Neural progenitor cell (in vitro differentiated cells): ENCODE results near the gene APOL5. TPM values are rescaled to one million over a fixed set of nuclear protein-coding genes. Genes with fewer than 3 reads are reported as not detected.
"Not testable (repeated sequence)": the region's sequence is repeated elsewhere in the genome, so short reads cannot be mapped to it uniquely, and the experiment has no call there.

Experiments used
- DNase-seq: peaks from one replicate; pipeline ENCODE4 v3.0.0-alpha.2; 2016; ENCODE audit warnings: low spot score
- H2AFZ ChIP-seq: fragments of 200-600 bp; sonication (generic); replicated peaks from 2 replicates; pipeline ENCODE4 v1.6.1; 2016; ENCODE audit warnings: antibody characterized with exemption
- H3F3A ChIP-seq: fragments of 200-600 bp; sonication (generic); 2 replicates; pipeline ENCODE4 v1.6.1; 2016; ENCODE audit warnings: antibody characterized with exemption, low read depth
- H3K27ac ChIP-seq: fragments of 200-600 bp; sonication (generic); 2 replicates; pipeline ENCODE4 v1.5.1; 2016; ENCODE audit warnings: mild to moderate bottlenecking
- H3K27me3 ChIP-seq: fragments of 200-600 bp; sonication (generic); 2 replicates; pipeline ENCODE4 v1.6.1; 2016; ENCODE audit warnings: mild to moderate bottlenecking, moderate library complexity
- H3K36me3 ChIP-seq: fragments of 200-600 bp; sonication (generic); 2 replicates; pipeline ENCODE4 v1.5.1; 2016
- H3K4me1 ChIP-seq: fragments of 200-600 bp; sonication (generic); 2 replicates; pipeline ENCODE4 v1.6.1; 2016; ENCODE audit warnings: mixed run types
- H3K4me2 ChIP-seq: fragments of 200-600 bp; sonication (generic); 2 replicates; pipeline ENCODE4 v1.6.1; 2016
- H3K4me3 ChIP-seq: fragments of 200-600 bp; sonication (generic); 2 replicates; pipeline ENCODE4 v1.5.1; 2016
- H3K79me2 ChIP-seq: fragments of 200-600 bp; sonication (generic); 2 replicates; pipeline ENCODE4 v1.6.1; 2016; ENCODE audit warnings: low read depth
- H3K9ac ChIP-seq: fragments of 200-600 bp; sonication (generic); 2 replicates; pipeline ENCODE4 v1.6.1; 2016
- H3K9me3 ChIP-seq: fragments of 200-600 bp; sonication (generic); 2 replicates; pipeline ENCODE4 v1.5.1; 2016; ENCODE audit warnings: low read depth
- H4K20me1 ChIP-seq: fragments of 200-600 bp; sonication (generic); 2 replicates; pipeline ENCODE4 v1.6.1; 2016; ENCODE audit warnings: low read depth
- H3K27ac Mint-ChIP-seq: 3 replicates; pipeline ENCODE4 v1.8.0; 2021; ENCODE audit warnings: mixed read lengths
- H3K27me3 Mint-ChIP-seq: 2 replicates; pipeline ENCODE4 v1.8.0; 2022; ENCODE audit warnings: low read depth, mild to moderate bottlenecking, inconsistent platforms, moderate library complexity, mixed read lengths; ENCODE audit not compliant: insufficient read depth
- H3K36me3 Mint-ChIP-seq: 3 replicates; pipeline ENCODE4 v1.8.0; 2021; ENCODE audit warnings: mixed read lengths
- H3K4me1 Mint-ChIP-seq: 3 replicates; pipeline ENCODE4 v1.8.0; 2021; ENCODE audit warnings: mixed read lengths
- H3K4me3 Mint-ChIP-seq: 3 replicates; pipeline ENCODE4 v1.8.0; 2021; ENCODE audit warnings: mild to moderate bottlenecking, moderate library complexity, mixed read lengths
- H3K9me3 Mint-ChIP-seq: 3 replicates; pipeline ENCODE4 v1.8.0; 2020; ENCODE audit warnings: mixed read lengths
- EZH2 ChIP-seq: fragments of 200-600 bp; sonication (generic); IDR thresholded peaks from 2 replicates; pipeline ENCODE4 v1.6.1; 2017; ENCODE audit warnings: antibody characterized with exemption, mild to moderate bottlenecking, moderate library complexity
- EZH2phosphoT487 ChIP-seq: fragments of 200-600 bp; sonication (generic); IDR thresholded peaks from 2 replicates; pipeline ENCODE4 v1.6.1; 2017; ENCODE audit warnings: antibody characterized with exemption
- total RNA-seq: library from RNA; depleted of rRNA; stranded (reverse); fragments of >200 nt; gene quantifications from 2 replicates; pipeline ENCODE4 v1.2.3, GENCODE V29; 2015; ENCODE audit warnings: low replicate concordance
- TF ChIP-seq, protein P1 (sequence below): fragments of 200-600 bp; sonication (generic); IDR thresholded peaks from 2 replicates; pipeline ENCODE4 v1.5.1; 2017; ENCODE audit warnings: antibody characterized with exemption, mild to moderate bottlenecking

APOL5 gene
- total RNA-seq, 1 donor from 2014 or later: not detected

DNA sequence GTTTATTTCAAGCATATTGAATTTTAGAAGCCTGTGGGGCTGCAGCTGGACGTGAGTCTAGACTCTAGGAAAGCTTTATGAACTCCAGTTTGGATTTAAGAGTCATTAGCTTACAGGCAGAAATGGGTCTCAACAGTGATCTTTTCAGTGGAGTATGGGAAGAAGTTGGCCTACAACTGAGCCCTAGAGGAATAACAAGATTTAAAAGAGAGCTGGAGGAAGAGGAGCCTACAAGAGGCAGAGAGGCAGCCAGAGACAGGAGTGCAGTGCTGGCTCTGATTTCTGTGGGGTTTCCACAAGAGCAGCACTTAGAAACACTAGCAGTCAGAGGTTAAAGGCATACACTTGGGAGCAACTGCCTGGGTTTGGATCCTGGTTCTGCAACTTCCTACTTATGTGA is 17.9 kb downstream of the APOL5 start:
- Histone ChIP-seq H3K4me1 (no peaks in the 10 kb centered on the region), H3K4me2 (no peak overlapping the region)

DNA sequence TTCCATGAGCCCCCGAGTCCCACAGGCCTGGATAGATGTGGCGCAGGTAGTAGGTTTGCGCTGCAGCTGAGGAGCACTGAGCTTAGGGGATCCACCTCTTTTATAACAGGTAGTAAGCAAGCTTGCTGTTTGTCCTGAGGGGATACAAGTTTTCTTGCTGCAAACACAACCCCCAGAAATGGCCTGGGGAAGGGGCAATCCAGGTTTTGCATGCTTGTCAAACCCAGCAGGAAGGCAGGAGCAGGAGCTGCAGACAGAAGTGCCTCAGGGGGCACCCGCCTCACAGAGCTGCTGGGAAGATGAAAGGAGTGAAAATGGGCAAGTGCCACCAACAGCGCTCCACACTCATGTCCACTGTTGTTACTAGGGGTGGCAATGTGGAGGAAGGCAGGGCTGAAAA is 18.5 kb downstream of the APOL5 start:
- H3K27ac ChIP-seq: no peak overlapping the region
- no peaks in the 10 kb centered on the region for H3K9me3 Mint-ChIP-seq

More for the DNA sequence above, 17.9 kb downstream of the APOL5 start:
- Histone ChIP-seq H3F3A (no peaks in the 10 kb centered on the region), H3K79me2 (no peaks in the 10 kb centered on the region), H3K36me3 (no peaks in the 10 kb centered on the region), H3K9ac (no peak overlapping the region), H3K27me3 (no peaks in the 10 kb centered on the region), H3K4me3 (no peak overlapping the region), H4K20me1 (no peaks in the 10 kb centered on the region), H3K27ac (no peak overlapping the region), H2AFZ (no peak overlapping the region), H3K9me3 (no peaks in the 10 kb centered on the region)
- Mint-ChIP-seq H3K9me3 (no peaks in the 10 kb centered on the region), H3K27ac (no peak overlapping the region), H3K4me3 (no peak overlapping the region), H3K27me3 (peaks cover 5% of the 10 kb centered on the region), H3K36me3 (peaks cover 18% of the 10 kb centered on the region), H3K4me1 (no peaks in the 10 kb centered on the region)
- TF ChIP-seq, protein P1, sequence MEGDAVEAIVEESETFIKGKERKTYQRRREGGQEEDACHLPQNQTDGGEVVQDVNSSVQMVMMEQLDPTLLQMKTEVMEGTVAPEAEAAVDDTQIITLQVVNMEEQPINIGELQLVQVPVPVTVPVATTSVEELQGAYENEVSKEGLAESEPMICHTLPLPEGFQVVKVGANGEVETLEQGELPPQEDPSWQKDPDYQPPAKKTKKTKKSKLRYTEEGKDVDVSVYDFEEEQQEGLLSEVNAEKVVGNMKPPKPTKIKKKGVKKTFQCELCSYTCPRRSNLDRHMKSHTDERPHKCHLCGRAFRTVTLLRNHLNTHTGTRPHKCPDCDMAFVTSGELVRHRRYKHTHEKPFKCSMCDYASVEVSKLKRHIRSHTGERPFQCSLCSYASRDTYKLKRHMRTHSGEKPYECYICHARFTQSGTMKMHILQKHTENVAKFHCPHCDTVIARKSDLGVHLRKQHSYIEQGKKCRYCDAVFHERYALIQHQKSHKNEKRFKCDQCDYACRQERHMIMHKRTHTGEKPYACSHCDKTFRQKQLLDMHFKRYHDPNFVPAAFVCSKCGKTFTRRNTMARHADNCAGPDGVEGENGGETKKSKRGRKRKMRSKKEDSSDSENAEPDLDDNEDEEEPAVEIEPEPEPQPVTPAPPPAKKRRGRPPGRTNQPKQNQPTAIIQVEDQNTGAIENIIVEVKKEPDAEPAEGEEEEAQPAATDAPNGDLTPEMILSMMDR: no peak
- TF ChIP-seq EZH2: no peak
- TF ChIP-seq EZH2phosphoT487: no peak
- no peak for DNase-seq

DNA sequence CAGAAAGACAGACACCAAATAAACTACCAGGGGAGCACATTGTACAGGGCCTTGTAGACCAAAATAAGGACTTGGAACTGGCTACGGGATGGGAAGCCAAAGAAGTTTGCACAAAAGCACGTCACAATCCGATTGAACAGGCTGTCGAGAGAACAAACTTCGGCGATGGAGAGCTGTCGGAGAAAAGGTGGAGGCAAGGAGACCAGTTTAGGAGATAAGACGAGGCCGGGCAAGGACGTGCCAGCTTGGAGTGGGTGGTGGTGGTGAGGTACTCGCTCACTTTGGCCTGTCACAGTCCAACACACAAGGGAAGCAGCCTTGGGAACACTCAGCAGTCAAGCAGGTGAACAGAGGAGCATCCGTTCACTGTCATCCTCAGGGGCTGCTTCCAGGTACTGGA is 19.0 kb downstream of the APOL5 start:
- TF ChIP-seq, protein P1: no peak
- Mint-ChIP-seq H3K9me3 (no peaks in the 10 kb centered on the region), H3K27ac (no peak overlapping the region), H3K36me3 (peaks cover 18% of the 10 kb centered on the region), H3K4me1 (no peaks in the 10 kb centered on the region), H3K4me3 (no peak overlapping the region), H3K27me3 (peaks cover 2% of the 10 kb centered on the region)
- H3K9ac ChIP-seq: no peak overlapping the region
- H4K20me1 ChIP-seq: no peaks in the 10 kb centered on the region
- H2AFZ ChIP-seq: no peak overlapping the region
- DNase-seq: no peak
- H3K4me2 ChIP-seq: no peak overlapping the region
- H3K36me3 ChIP-seq: no peaks in the 10 kb centered on the region
- no peaks in the 10 kb centered on the region for H3K79me2 ChIP-seq
- H3K4me1 ChIP-seq: no peaks in the 10 kb centered on the region
- no peak overlapping the region for H3K27ac ChIP-seq
- no peaks in the 10 kb centered on the region for H3F3A ChIP-seq
- no peaks in the 10 kb centered on the region for H3K9me3 ChIP-seq
- H3K4me3 ChIP-seq: no peak overlapping the region
- no peaks in the 10 kb centered on the region for H3K27me3 ChIP-seq

More for the DNA sequence above, 18.5 kb downstream of the APOL5 start:
- H3K4me1 ChIP-seq: no peaks in the 10 kb centered on the region
- TF ChIP-seq, protein P1: no peak
- TF ChIP-seq EZH2: no peak
- TF ChIP-seq EZH2phosphoT487: no peak
- no peaks in the 10 kb centered on the region for H3F3A ChIP-seq
- no peaks in the 10 kb centered on the region for H4K20me1 ChIP-seq
- Mint-ChIP-seq H3K27me3 (peaks cover 3% of the 10 kb centered on the region), H3K27ac (no peak overlapping the region), H3K4me3 (no peak overlapping the region), H3K36me3 (peaks cover 20% of the 10 kb centered on the region), H3K4me1 (no peaks in the 10 kb centered on the region)
- H3K36me3 ChIP-seq: no peaks in the 10 kb centered on the region
- no peak for DNase-seq
- no peak overlapping the region for H2AFZ ChIP-seq
- no peaks in the 10 kb centered on the region for H3K79me2 ChIP-seq
- H3K27me3 ChIP-seq: no peaks in the 10 kb centered on the region
- no peak overlapping the region for H3K4me3 ChIP-seq
- H3K4me2 ChIP-seq: no peak overlapping the region
- H3K9me3 ChIP-seq: no peaks in the 10 kb centered on the region
- no peak overlapping the region for H3K9ac ChIP-seq

DNA sequence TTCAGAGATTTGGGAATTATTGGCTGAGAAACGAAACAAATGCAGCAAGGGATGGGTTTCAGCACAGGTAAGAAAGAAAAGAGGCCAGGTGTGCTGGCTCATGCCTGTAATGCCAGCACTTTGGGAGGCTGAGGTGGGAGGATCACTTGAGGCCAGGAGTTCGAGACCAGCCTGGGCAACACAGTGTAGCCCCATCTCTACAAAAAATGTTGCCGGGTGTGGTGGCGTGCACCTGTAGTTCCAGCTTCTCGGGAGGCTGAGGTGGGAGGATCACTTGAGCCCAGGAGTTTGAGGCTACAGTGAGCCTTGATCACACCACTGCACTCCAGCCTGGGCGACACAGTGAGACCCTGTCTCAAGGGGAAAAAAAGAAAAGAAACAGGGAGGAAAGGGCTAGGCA is 20.2 kb downstream of the APOL5 start:
- not testable (repeated sequence) for H3K27me3 ChIP-seq, H3K9ac ChIP-seq, H4K20me1 ChIP-seq, H3K9me3 ChIP-seq, DNase-seq, H3K9me3 Mint-ChIP-seq, H3K4me3 ChIP-seq, H3K27ac Mint-ChIP-seq, H3K79me2 ChIP-seq, H3K4me3 Mint-ChIP-seq, H3K27ac ChIP-seq, H3K27me3 Mint-ChIP-seq, H3K4me2 ChIP-seq, H3K36me3 ChIP-seq, H3K4me1 ChIP-seq, H3F3A ChIP-seq, H3K4me1 Mint-ChIP-seq, H2AFZ ChIP-seq
- peaks cover 25% of the 10 kb centered on the region for H3K36me3 Mint-ChIP-seq
